Liver (tissue), 9 donors: ENCODE results near the gene HUNK. TPM values are rescaled to one million over a fixed set of nuclear protein-coding genes. Genes with fewer than 3 reads are reported as not detected.

ENCODE experiments used
- DNase-seq: peaks from one replicate; pipeline ENCODE4 v3.0.0-alpha.2; 2017; ENCODE audit warnings: low spot score
- H3K27ac ChIP-seq, 2 donors: one replicate each; pipeline ENCODE4 v1.7.0; 2013; ENCODE audit warnings: inconsistent platforms in 2 of 2, low read length in 2 of 2, control low read depth in 1 of 2, low read depth in 1 of 2, mild to moderate bottlenecking in 1 of 2
- H3K27me3 ChIP-seq, 4 donors: one replicate each; pipeline versions ENCODE4 v1.6.1 to v1.7.0; 2013; ENCODE audit warnings: low read length in 3 of 4, inconsistent platforms in 1 of 4, mild to moderate bottlenecking in 1 of 4, moderate library complexity in 1 of 4; ENCODE audit not compliant: control insufficient read depth in 4 of 4, insufficient read depth in 4 of 4
- H3K36me3 ChIP-seq, 4 donors: one replicate each; pipeline versions ENCODE4 v1.6.1 to v1.7.0; 2013; ENCODE audit warnings: low read length in 3 of 4, mild to moderate bottlenecking in 3 of 4, low read depth in 1 of 4, moderate library complexity in 1 of 4; ENCODE audit not compliant: control insufficient read depth in 4 of 4, insufficient read depth in 3 of 4
- H3K4me1 ChIP-seq, 4 donors: one replicate each; pipeline versions ENCODE4 v1.6.1 to v1.7.0; 2013; ENCODE audit warnings: low read length in 3 of 4, mild to moderate bottlenecking in 3 of 4, moderate library complexity in 1 of 4; ENCODE audit not compliant: control insufficient read depth in 4 of 4, insufficient read depth in 4 of 4
- H3K4me3 ChIP-seq, 3 donors: one replicate each; pipeline versions ENCODE4 v1.6.1 to v1.7.0; 2013; ENCODE audit warnings: low read length in 3 of 3, control low read depth in 1 of 3, low read depth in 1 of 3, mild to moderate bottlenecking in 1 of 3
- H3K9ac ChIP-seq, 2 donors: one replicate each; pipeline ENCODE4 v1.7.0; 2013; ENCODE audit warnings: low read length in 2 of 2, mild to moderate bottlenecking in 2 of 2, moderate library complexity in 2 of 2, control low read depth in 1 of 2, low read depth in 1 of 2
- H3K9me3 ChIP-seq, 4 donors: one replicate each; pipeline versions ENCODE4 v1.6.1 to v1.7.0; 2013; ENCODE audit warnings: low read length in 3 of 4; ENCODE audit not compliant: control insufficient read depth in 4 of 4
- CTCF ChIP-seq: fragments of 150-350 bp; IDR thresholded peaks from 2 replicates; pipeline ENCODE4 v1.5.1; 2017; ENCODE audit warnings: improper control_type of control experiment, low read depth, low read length; ENCODE audit not compliant: missing input control
- EGR1 ChIP-seq, 2 donors: IDR thresholded peaks; 2 replicates each; pipeline ENCODE4 v1.6.1; 2016 to 2018; ENCODE audit warnings: antibody characterized with exemption in 2 of 2, low read depth in 2 of 2
- FOXA1 ChIP-seq: IDR thresholded peaks from 2 replicates; pipeline ENCODE4 v1.6.1; 2016; ENCODE audit warnings: antibody characterized with exemption
- FOXA2 ChIP-seq: IDR thresholded peaks from 2 replicates; pipeline ENCODE4 v1.6.1; 2016; ENCODE audit warnings: antibody characterized with exemption
- GABPA ChIP-seq, 2 donors: IDR thresholded peaks in 1 of 2; conservative IDR thresholded peaks in 1 of 2; 2 replicates each; pipeline ENCODE4 v1.6.1; 2016; ENCODE audit warnings: antibody characterized with exemption in 2 of 2, mild to moderate bottlenecking in 1 of 2, moderate library complexity in 1 of 2
- HNF4A ChIP-seq, 2 donors: conservative IDR thresholded peaks; 2 replicates each; pipeline ENCODE4 v1.6.1; 2016; ENCODE audit warnings: antibody characterized with exemption in 2 of 2, mild to moderate bottlenecking in 2 of 2
- HNF4G ChIP-seq: IDR thresholded peaks from 2 replicates; pipeline ENCODE4 v1.6.1; 2016; ENCODE audit warnings: antibody characterized with exemption
- JUND ChIP-seq, 2 donors: IDR thresholded peaks; 2 replicates each; pipeline ENCODE4 v1.6.1; 2016; ENCODE audit warnings: antibody characterized with exemption in 2 of 2
- NR2F2 ChIP-seq: IDR thresholded peaks from 2 replicates; pipeline ENCODE4 v1.6.1; 2016; ENCODE audit warnings: antibody characterized with exemption
- RAD21 ChIP-seq, 2 donors: IDR thresholded peaks; 2 replicates each; pipeline ENCODE4 v1.6.1; 2016; ENCODE audit warnings: antibody characterized with exemption in 2 of 2, mild to moderate bottlenecking in 2 of 2
- REST ChIP-seq: IDR thresholded peaks from 2 replicates; pipeline ENCODE4 v1.6.1; 2016; ENCODE audit warnings: antibody characterized with exemption, mild to moderate bottlenecking
- RXRA ChIP-seq, 2 donors: IDR thresholded peaks; 2 replicates each; pipeline ENCODE4 v1.6.1; 2017 to 2018; ENCODE audit warnings: antibody characterized with exemption in 2 of 2, mild to moderate bottlenecking in 1 of 2
- SP1 ChIP-seq: IDR thresholded peaks from 2 replicates; pipeline ENCODE4 v1.6.1; 2018; ENCODE audit warnings: antibody characterized with exemption, mild to moderate bottlenecking
- TAF1 ChIP-seq: conservative IDR thresholded peaks from 2 replicates; pipeline ENCODE4 v1.6.1; 2016; ENCODE audit warnings: antibody characterized with exemption, mild to moderate bottlenecking
- YY1 ChIP-seq: IDR thresholded peaks from 2 replicates; pipeline ENCODE4 v1.6.1; 2016; ENCODE audit warnings: antibody characterized with exemption, mild to moderate bottlenecking
- ZBTB33 ChIP-seq: IDR thresholded peaks from 2 replicates; pipeline ENCODE4 v1.6.1; 2016; ENCODE audit warnings: antibody characterized with exemption
- WGBS: extraction: QIAGEN DNeasy Blood & Tissue Kit; methylation state at CpG from one replicate; pipeline ENCODE4 v1.1.7; 2013; 5-methylcytosine and 5-hydroxymethylcytosine counted together
- polyA plus RNA-seq, 2 donors: library from polyadenylated mRNA; stranded (reverse) in 1 of 2; unstranded in 1 of 2; fragments of 200-250 nt in 1 of 2; fragments of >200 nt in 1 of 2; fragmentation: Nextera tagmentation in 1 of 2; extraction: Ambion mirVana in 1 of 2; gene quantifications; one replicate each; pipeline versions ENCODE4 v1.2.1 to v1.2.3, GENCODE V29; 2013 to 2015
- total RNA-seq, 2 donors: library from RNA; depleted of rRNA; stranded (reverse); fragments of >200 nt; gene quantifications; one replicate each; pipeline ENCODE4 v1.2.3, GENCODE V29; 2014
- TF ChIP-seq, protein P1 (sequence below): IDR thresholded peaks from 2 replicates; pipeline ENCODE4 v1.6.1; 2016; ENCODE audit warnings: antibody characterized with exemption
- TF ChIP-seq, protein P2 (sequence below): IDR thresholded peaks from 2 replicates; pipeline ENCODE4 v1.6.1; 2016; ENCODE audit warnings: antibody characterized with exemption
- donor health status: healthy.
- donor health status: healthy.
- donor health status: healthy.
- donor health status: healthy.
- donor health status: healthy.

Gene HUNK
- total and polyA plus RNA-seq, 4 donors, result 0.11 to 0.92 (median 0.30) TPM

- Histone ChIP-seq H3K4me3 (no peak overlapping the region), H3K27me3 (peaks cover 0 to 4% (median 0%) of the 10 kb centered on the region in 4 donors), H3K36me3 (no peaks in the 10 kb centered on the region), H3K9me3 (peaks cover 0 to 2% (median 0%) of the 10 kb centered on the region in 4 donors), H3K4me1 (no peaks in the 10 kb centered on the region), H3K27ac (no peak overlapping the region), H3K9ac (no peak overlapping the region)
- no peak for TF ChIP-seq REST
- TF ChIP-seq HNF4A (conservative IDR thresholded peaks at IDR 0.05), result no peak
- TF ChIP-seq RXRA (IDR thresholded peaks at IDR 0.05), result no peak
- TF ChIP-seq RAD21 (IDR thresholded peaks at IDR 0.05), result no peak
- TF ChIP-seq JUND (IDR thresholded peaks at IDR 0.05), result no peak
- no peak for TF ChIP-seq TAF1
- no peak for TF ChIP-seq SP1
- no peak for TF ChIP-seq EGR1 (IDR thresholded peaks at IDR 0.05; ENCODE audit: low read depth in 2 of 2)
- no peak for TF ChIP-seq FOXA2
- TF ChIP-seq, protein P1, sequence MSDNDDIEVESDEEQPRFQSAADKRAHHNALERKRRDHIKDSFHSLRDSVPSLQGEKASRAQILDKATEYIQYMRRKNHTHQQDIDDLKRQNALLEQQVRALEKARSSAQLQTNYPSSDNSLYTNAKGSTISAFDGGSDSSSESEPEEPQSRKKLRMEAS, result no peak
- no peak for TF ChIP-seq HNF4G
- TF ChIP-seq GABPA (IDR thresholded peaks at IDR 0.05 in 1 of 2, conservative IDR thresholded peaks at IDR 0.05 in 1 of 2), result no peak
- no peak for TF ChIP-seq FOXA1
- TF ChIP-seq, protein P2, sequence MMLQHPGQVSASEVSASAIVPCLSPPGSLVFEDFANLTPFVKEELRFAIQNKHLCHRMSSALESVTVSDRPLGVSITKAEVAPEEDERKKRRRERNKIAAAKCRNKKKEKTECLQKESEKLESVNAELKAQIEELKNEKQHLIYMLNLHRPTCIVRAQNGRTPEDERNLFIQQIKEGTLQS, result no peak
- TF ChIP-seq ZBTB33, result no peak
- no peak for TF ChIP-seq NR2F2
- no peak for TF ChIP-seq YY1
- TF ChIP-seq CTCF, result no peak
- DNase-seq, result no peak
- whole genome bisulfite sequencing, result 86% methylated on average over 2 of the region's 2 CpGs
Observed at GRCh38 chr21:31937303-31937702, 64.5 kb downstream of the HUNK start.
